NK-92 treated with Interleukin-12 subunit alpha and Interleukin-12 subunit beta, amount 100 ng/mL, for 24 hours (cell line): ENCODE measurements around the gene ACAP2.
"Not testable (repeated sequence)": the region's sequence is repeated elsewhere in the genome, so short reads cannot be mapped to it uniquely, and the experiment has no call there.

ENCODE experiments used
- DNase-seq: peaks from one replicate; lab custom pipeline; 2025; lab: John Stamatoyannopoulos, UW

Gene ACAP2

DNA sequence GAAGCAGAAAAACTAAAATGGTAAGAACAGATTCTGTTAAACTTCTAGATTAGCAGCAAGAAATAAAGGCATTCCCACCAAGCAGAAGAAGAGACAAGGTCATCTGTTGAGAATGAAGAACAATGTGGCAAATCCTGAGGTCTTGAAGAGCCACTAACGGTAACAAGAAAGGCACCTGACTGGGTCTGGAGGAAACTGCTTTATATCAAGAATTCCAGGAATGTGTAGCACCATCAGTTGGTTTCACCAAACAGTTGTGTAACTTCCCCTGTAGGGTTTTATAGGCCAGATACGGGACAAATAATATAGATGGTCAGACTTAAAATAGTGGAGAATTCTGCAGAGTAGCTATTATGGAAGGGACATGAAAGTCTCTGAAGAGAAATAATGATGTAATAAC lies 57.3 kb downstream of the ACAP2 start:
- no peak for DNase-seq

DNA sequence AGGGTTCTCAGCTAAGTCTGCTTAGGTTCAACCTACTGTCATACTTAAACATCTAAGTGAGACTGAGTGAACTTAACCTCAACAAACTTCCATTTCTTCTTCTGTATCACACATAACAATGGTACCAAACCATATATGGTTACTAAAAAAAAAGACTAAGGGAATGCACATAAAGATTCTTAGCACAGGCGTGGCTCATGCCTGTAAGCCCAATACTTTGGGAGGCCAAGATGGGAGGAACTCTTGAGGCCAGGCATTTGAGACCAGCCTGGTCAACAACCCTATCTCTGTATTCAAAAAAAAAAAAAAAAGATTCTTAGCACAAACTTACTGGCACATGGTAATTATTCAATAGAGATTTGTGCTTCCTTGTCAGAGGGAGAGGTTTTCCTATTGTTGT lies 57.9 kb downstream of the ACAP2 start:
- no peak for DNase-seq

DNA sequence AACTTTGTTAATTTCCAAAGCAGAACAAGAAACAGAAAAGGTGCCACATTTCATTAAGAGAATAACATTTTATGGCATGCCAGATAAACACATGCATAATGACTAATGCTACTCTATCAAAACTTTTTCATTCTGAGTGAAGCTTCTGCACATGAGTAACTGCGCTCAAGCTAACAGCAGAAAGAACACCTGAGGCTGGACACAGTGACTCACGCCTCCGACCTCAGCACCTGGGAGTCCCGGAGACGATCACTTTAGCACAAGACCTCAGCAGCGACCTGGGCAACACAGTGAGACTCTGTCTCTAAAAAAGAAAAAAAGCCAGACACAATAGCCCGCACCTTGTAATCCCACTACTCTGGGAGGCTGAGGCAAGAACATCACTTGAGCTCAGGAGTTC lies 70.6 kb downstream of the ACAP2 start:
- no peak for DNase-seq

DNA sequence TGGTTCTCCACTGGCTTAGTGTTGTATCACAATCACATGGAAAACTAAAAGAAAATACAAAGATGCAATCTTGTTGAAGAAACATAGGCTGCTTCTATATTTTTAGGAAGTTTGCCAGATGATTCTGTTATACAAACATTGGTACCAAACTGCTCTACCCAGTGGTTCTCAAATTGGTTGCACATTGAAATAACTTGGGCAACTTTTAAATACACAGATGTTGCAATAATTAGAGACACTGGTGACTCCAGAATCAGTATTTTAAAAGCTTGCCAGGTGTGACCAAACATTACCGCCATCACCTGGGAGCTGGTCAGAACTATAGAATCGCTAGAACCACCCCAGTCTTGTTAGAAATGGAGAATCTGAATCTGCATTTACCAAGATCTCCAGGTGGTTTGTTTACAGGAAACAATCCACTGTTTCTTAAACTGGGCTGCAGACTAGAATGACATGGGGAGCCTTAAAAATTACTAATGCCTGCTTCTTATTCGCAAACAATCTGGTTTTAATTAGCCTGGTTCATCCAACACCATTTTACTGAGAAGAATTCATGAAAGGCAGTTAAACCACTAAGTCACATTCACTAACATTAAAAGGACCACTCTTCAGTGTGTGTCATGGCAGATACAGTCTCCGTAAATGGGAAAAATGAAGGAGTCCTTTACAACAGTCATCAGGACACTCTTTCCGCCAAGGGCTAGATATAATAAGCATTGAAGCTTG lies 76.5 kb downstream of the ACAP2 start:
- DNase-seq: no peak

DNA sequence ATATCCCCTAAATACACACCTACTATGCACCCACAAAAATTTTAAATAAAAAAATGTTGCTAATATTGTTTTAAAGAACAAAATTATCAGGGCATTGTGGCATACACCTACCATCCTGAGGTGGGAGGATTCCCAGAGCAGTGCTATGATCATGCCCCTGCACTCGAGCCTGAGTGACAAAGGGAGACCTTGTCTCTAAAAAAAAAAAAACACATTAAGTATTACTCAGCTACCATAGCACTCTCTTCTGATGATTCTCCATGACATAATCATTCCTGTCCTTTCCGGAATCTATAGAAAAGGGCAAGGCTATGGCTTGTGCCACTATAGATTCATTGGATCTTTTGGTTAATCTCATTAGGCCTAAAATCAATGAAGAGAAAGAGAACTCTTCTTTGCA lies 77.4 kb downstream of the ACAP2 start:
- no peak for DNase-seq

DNA sequence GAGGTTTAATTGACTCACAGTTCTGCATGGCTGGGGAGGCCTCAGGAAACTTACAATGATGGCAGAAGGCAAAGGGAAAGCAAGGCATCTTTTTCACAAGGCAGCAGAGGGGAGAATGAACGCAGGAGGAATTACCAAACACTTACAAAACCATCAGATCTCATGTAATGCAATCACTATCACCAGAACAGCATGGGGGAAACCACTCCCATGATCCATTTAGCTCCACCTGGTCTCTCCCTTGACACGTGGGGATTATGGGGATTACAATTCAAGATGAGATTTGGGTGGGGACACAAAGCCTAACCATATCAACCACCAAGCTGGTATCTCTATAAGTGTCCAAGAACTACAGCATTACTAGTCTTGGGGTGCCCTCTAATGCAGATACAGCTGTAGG lies 85.0 kb downstream of the ACAP2 start:
- not testable (repeated sequence) for DNase-seq

DNA sequence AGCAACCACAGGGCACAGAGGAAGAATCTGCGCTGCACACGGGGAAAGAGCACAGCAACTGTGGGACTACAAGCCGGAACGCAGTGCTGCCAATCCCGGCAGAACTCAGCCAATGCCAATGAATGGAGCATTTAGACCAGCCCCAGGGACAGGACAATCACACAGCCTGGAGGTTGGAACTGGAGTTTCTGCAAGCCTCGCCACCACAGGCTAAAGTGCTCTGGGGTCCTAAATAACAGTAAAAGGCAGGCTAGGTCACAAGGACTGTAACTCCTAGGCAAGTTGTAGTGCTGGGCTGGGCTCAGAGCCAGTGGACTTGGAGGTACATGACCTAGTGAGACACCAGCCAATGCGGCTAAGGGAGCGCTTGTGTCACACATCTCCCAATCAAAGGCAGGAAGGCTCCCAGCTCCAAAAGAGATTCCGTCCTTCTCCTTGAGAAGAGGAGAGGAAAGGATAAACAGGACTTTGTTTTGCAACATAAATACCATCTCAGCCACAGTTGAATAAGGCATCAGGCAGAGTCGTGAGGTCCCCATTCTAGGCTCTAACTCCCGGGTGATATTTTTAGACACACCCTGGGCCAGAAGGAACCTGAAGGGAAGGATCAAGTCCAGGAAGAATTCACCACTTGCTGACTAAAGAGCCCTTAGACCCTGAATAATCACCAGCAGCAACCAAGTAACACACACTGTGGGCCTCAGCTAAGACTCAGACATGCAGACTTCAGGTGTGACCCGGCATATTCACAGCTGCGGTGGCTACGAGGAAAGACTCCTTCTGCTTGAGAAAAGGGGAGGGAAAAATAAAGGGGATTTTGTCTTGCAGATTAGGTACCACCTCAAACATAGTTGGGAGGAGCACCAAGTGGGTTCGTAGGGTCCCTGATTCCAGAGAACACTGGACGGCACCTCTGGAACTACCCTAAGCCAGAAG lies 86.4 kb downstream of the ACAP2 start:
- no peak for DNase-seq

DNA sequence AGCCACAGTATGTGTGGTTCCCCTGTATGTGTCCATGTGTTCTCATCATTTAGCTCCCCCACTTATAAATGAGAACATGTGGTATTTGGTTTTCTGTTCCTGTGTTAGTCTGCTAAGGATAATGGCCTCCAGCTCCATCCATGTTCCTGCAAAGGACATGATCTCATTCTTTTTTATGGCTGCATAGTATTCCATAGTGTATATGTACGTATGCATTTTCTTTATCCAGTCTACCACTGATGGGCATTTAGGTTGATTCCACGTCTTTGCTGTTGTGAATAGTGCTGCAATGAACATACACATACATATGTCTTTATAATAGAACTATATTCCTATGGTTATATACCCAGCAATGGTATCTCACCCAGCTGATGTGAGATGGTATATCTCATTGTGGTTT lies 88.8 kb downstream of the ACAP2 start:
- not testable (repeated sequence) for DNase-seq

DNA sequence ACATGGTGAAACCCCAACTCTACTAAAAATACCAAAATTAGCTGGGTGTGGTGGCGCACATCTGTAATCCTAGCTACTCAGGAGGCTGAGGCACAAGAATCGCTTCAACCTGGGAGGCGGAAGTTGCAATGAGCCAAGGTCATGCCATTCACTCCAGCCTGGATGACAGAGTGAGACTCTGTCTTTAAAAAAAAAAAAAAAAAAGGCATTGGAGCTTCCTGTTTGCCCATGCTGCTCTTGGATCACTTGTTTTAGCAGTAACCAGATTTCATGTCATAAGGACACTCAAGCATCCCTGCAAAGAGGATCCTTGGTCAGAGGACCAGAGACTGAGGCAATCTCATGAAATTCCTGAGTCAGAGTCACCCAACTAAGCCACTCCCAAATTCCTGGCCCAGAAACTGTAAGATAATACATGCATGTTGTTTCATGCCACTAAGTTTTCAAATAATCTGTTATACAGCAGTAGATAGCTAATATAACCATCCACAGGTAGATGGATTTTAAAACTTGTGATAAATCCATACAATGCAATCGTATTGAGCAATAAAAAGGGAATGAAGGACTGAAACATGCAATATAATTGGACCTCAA lies 89.8 kb downstream of the ACAP2 start:
- DNase-seq: no peak

DNA sequence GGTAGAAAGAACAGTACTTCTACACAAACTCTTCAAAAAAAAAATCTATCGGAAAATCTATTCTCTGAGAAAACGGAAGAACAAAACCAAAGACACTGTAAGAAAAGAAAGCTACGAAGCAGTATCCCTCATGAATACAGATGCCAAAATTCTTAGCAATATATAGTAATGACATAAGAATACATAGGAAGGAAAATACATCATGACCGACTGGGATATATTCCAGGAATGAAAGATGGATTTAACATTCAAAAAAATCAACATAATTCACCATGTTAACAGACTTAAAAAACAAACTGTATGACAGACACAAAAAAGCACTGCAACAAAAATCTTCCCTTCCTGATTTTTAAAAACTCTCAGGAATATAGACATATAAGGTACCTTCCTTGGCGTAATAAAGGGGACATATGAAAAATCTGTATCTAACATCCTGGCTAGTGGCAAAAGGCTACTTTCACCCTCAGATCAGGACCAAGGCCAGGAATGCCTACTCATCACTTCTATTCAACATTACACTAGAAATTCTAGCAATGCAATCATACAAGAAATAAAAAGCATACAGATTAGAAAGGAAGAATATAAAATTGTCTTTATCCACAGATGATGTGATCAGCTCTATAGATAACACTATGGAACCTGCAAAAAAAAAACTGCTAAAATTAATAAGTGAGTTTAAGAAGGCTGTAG lies 94.2 kb downstream of the ACAP2 start:
- DNase-seq: no peak

DNA sequence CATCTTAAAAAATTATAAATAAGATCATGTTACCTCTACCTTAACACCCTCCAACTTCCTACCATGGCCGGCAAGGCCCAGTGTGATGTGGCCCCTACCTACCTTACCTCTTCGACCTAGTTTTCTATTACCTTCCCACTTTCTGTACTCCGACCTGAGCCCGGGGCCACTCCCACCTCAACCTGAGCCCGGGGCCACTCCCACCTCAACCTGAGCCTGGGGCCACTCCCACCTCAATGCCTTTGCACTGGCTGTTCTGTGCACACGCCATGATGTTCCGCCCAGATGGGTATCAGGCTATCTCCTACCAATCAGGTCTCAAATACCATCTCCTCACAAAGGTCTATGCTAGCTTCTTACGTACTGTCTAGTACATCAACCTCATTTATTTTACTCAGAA lies 105.1 kb downstream of the ACAP2 start:
- DNase-seq: no peak

DNA sequence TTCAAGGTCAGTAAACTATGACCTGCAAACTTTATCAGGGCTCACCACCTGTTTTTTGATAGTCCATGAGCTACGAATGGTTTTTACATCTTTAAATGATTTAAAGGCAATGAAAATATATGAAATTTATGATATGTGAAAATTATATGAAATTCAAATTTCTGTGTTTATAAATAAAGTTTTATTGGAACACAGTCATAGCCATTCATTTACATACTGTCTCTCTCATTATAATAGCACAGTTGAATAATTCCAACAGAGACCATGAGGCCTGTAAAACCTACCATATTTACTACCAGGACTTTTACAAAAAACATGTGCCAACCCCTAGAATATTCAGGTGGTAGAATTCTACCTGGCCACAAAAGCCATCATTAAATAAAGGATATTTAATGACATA lies 107.9 kb downstream of the ACAP2 start:
- no peak for DNase-seq

DNA sequence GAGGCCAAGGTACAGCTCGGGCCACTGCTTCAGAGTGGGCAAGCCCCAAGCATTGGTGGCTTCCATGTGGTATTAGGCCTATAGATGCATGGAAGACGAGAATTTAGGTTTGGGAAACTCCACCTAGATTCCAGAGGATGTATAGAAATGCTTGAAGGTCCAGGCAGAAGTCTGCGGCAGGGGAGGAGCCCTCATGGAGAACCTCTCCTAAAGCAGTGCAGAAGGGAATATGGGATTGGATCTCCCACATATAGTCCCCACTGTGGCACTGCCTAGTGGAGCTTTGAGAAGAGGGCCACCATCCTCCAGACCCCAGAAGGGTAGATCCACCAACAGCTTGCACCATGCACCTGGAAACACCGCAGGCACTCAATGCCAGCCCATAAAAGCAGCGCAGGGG lies 123.8 kb downstream of the ACAP2 start:
- DNase-seq: no peak

DNA sequence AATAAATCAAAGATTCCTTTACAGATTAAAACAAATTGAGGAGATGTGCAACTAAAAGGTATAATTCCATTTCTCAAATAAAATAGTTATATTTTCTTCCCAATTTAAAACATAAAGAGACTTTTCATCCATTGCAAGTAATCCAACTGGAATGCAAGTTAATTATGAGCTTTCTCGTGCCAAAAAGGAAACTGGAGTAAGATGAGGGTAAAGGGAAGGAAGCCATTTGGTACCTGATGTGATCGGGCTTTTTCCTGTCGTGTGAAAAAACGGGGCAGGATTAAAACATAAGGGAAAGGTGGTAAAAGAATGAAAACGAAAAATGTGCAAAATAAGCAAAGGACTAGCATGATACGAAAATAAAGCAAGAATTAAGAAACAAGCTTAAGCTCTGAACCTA lies 130.1 kb downstream of the ACAP2 start:
- DNase-seq: no peak

DNA sequence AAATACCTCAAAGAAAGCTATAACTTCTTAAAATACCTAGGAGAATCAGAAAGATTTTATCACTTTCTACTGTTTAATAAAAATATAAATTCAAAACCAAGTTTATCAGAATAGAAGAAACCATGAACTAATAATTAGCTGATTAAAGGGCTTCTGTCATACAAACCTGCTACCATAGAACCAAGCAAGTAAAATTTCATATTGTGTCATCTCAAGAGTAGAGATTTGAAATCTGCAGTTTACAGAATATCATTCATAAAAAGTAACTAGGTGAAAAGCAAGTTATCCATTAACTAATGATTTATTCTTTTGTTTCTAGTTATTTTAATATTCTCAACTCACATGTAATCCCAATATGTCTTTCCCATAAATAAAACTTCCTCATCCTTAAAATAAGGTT lies 135.1 kb downstream of the ACAP2 start:
- no peak for DNase-seq

DNA sequence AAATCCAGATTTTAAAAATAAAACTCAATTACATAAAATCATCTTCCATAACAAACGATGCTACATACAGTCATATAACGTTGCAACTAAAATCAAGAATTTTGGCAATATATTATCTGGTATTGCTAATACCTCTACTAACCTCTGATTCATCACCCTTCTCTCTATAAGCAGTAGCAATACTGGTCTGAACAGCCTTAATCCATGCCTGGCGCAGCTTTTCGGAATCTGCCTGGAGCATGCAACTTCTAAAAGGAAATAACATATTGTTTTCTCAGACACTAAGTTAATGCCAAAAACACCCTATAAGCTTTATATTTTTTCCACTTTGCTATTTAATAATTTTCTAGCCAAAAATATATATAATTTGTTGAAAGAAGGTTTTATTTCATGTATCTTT lies 136.5 kb downstream of the ACAP2 start:
- no peak for DNase-seq

DNA sequence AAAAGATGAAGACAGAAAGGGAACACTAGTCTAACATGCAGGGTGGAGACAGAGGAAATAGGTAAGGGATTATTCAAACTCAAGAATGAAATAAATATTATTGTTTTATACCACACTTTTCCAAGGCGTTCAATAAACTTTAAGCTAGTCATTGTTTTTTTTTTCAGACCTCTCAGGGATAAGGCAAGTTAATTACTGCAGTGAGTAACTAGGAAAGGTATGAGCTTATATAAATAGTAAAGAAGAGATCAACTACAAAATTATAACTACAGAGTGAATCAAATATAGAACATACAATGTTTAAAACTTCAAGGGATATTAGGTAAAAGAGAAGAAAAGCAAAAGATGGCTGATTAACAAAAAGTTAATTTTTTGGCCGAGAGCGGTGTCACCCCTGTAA lies 140.4 kb downstream of the ACAP2 start:
- DNase-seq: no peak

DNA sequence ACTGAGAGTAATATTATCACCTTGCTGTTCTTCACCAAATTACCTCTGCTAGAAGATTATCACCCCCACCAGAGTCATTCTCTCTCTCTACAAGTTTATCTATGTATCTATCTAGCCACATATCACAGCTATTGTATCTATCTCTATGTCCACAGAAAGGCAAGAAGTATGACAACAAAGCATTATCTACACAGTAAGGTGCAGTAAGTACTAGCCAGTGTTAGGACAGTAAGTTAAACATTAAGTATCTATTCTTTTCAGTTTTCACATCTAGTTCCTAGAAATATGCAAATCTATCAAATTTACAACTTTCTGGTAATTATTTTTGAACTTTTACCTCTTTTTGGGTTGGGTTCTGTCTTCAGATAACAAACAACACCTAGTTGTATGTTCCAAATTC lies 145.4 kb downstream of the ACAP2 start:
- DNase-seq: no peak

DNA sequence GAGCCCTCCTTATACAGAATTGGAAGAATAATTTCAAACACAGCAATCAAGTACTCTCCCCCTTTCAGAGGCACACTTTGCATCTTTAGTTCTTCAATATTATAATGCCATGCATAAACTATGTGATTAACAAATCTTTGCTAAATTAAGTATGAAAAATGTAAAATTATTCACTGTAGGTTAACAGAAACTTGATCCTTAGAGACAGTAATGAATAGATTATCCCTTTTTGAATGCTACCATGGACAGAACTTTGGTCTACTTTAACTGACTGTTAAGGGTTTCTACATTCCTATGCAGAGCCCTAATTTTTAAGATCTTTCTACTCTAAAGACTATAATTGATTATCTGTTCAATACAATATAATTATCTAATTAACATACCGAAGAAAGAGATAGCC lies 146.2 kb downstream of the ACAP2 start:
- no peak for DNase-seq

DNA sequence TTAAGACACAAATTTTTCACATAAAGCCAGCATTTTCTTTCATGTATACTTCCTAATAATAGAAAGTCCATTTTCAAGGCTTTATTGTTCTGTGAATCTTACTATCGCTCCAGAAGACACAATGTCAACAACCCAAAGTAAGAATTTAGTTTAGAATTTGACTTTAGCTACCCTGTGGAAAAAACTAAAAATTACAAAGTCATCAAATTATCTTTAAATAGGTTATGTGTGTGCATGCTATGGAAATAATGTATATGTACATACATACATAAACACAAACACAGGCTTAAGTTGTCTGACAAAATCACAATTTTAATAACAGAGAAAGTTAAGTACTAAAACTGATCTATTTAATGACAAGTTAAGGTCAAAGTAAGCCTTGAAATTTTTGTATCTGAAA lies 151.7 kb downstream of the ACAP2 start:
- no peak for DNase-seq

DNA sequence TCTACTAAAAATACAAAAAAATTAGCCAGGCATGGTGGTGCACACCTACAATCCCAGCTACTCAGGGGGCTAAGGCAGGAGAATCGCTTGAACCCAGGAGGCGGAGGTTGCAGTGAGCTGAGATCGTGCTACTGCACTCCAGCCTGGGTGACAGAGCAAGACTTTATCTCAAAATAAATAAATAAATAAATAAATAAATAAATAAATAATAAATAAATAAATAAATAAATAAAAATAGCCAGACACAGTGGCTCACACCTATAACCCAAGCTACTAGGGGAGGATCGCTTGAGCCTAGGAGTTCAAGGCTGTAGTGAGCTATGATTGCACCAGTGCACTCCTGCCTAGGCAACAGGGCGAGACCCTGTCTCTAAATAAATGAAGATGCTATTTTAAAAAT lies 152.2 kb downstream of the ACAP2 start:
- not testable (repeated sequence) for DNase-seq

DNA sequence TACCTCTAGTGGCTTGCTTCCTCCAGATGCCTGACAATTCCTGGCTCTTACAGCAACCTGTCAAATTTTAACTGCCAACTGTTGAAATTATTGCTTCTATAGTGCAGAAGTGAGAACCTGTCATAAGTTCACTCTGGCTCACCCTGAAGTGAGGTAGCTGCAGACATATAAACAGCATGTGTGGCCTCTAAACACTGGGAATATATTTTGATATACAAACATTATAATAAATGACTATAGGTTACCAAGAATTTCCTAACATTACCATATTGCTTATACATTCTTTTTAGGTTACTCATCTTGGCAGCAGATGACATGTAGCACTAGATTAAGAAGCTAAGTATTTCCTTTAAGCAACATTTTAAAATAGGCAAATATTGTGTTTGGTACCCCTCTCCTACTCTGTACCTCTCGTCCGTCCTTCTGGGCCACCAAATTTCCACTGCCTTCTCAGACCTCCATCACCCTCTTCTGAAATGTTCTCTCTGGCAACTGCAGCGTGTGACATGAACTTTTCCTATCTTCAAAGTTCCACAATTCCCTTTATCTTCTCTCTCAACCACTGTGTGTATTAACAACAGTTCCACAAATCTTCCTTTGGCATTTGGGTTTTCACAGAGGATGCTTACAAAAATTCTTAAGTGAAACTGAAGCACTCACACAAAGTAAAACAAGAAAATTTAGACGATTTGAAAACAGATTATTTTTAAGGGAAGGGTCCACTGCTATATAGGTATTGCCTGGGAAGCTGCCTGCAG lies 156.5 kb downstream of the ACAP2 start:
- no peak for DNase-seq
